Endothelial cell of umbilical vein (primary cell): Measurements from ENCODE around the gene TRMT61B. TPM values are rescaled to one million over a fixed set of nuclear protein-coding genes. Genes with fewer than 3 reads are reported as not detected.

Source experiments
- BruUV-seq: library from RNA; stranded (reverse); fragments of 400-500 nt; replicated peaks from 2 replicates; lab custom pipeline; 2021; lab: Mats Ljungman, UMichigan
- CTCF ChIA-PET: fragments of 300-600, 350-600 bp; sonication (Branson Sonifier 250); formaldehyde crosslinking; loops from one replicate; lab custom pipeline; 2021; ENCODE audit warnings: antibody characterized with exemption, inconsistent platforms; lab: Charles Lee
- POLR2A ChIA-PET: fragments of 300-600, 350-600 bp; sonication (Branson Sonifier 250); formaldehyde crosslinking; loops from one replicate; lab custom pipeline; 2021; ENCODE audit warnings: antibody characterized with exemption, inconsistent platforms; lab: Charles Lee
- DNase-seq: peaks from one replicate; pipeline ENCODE4 v3.0.0-alpha.2; 2011; ENCODE audit warnings: low read depth, low spot score
- FAIRE-seq: peaks from 2 replicates; lab custom pipeline; 2011; peaks lifted over from hg19 to GRCh38; lab: Jason Lieb, UNC
- H2AFZ ChIP-seq: 2 replicates; pipeline ENCODE4 v1.6.0; 2012; ENCODE audit warnings: low read depth, low read length, control low read depth, inconsistent platforms
- H3K27ac ChIP-seq: 2 replicates; pipeline ENCODE4 v1.5.1; 2011; ENCODE audit warnings: low read depth, mild to moderate bottlenecking, control low read depth, low read length, moderate library complexity; ENCODE audit not compliant: insufficient read depth
- H3K27me3 ChIP-seq, 2 experiments: 2 replicates each; pipeline versions ENCODE4 v1.6.0 to v1.6.1; 2011; ENCODE audit warnings: low read length in 2 of 2, mixed read lengths in 1 of 2; ENCODE audit not compliant: control insufficient read depth in 2 of 2, insufficient read depth in 2 of 2
- H3K36me3 ChIP-seq, 2 experiments: 2 replicates in 1 of 2; 3 replicates in 1 of 2; pipeline ENCODE4 v1.5.1; 2011; ENCODE audit warnings: low read length in 2 of 2, mild to moderate bottlenecking in 1 of 2, moderate library complexity in 1 of 2; ENCODE audit not compliant: control insufficient read depth in 2 of 2, insufficient read depth in 2 of 2; ENCODE audit errors: extremely low read depth in 1 of 2
- H3K4me1 ChIP-seq: 3 replicates; pipeline ENCODE4 v1.5.1; 2011; ENCODE audit warnings: mild to moderate bottlenecking, low read length; ENCODE audit not compliant: control insufficient read depth, insufficient read depth; ENCODE audit errors: extremely low read depth
- H3K4me2 ChIP-seq: 2 replicates; pipeline ENCODE4 v1.6.1; 2011; ENCODE audit warnings: low read length, control low read depth, mixed read lengths; ENCODE audit not compliant: insufficient read depth
- H3K4me3 ChIP-seq, 3 experiments: fragments of 200-600 bp in 1 of 3; sonication (generic), shearing (Covaris generic) in 1 of 3; replicated peaks in 1 of 3; 2 replicates each; pipeline ENCODE4 v1.5.1; 2011 to 2016; ENCODE audit warnings: control low read depth in 3 of 3, low read length in 3 of 3, mild to moderate bottlenecking in 2 of 3, inconsistent platforms in 1 of 3, low read depth in 1 of 3, moderate library complexity in 1 of 3; ENCODE audit not compliant: insufficient read depth in 1 of 3
- H3K79me2 ChIP-seq: 2 replicates; pipeline ENCODE4 v1.6.0; 2012; ENCODE audit warnings: low read length, inconsistent platforms; ENCODE audit not compliant: control insufficient read depth, insufficient read depth
- H3K9ac ChIP-seq: replicated peaks from 2 replicates; pipeline ENCODE3; 2011; ENCODE audit warnings: low read length, control low read depth; ENCODE audit not compliant: insufficient read depth; ENCODE audit errors: extremely low read depth
- H3K9me1 ChIP-seq: replicated peaks from 3 replicates; pipeline ENCODE4 v1.6.0; 2011; ENCODE audit warnings: mild to moderate bottlenecking, low read length; ENCODE audit not compliant: control insufficient read depth, insufficient read depth; ENCODE audit errors: extremely low read depth
- H3K9me3 ChIP-seq: replicated peaks from 2 replicates; pipeline ENCODE4 v1.5.1; 2012; ENCODE audit warnings: low read length, inconsistent platforms; ENCODE audit not compliant: control insufficient read depth, insufficient read depth
- H4K20me1 ChIP-seq: replicated peaks from 2 replicates; pipeline ENCODE3; 2011; ENCODE audit warnings: mild to moderate bottlenecking, low read length; ENCODE audit not compliant: control insufficient read depth, insufficient read depth; ENCODE audit errors: extremely low read depth
- EZH2 ChIP-seq: IDR thresholded peaks from 2 replicates; pipeline ENCODE4 v1.6.1; 2012; ENCODE audit warnings: borderline replicate concordance, low read depth, mild to moderate bottlenecking, moderate library complexity, low read length, inconsistent platforms; ENCODE audit not compliant: severe bottlenecking
- FOS ChIP-seq: IDR thresholded peaks from 2 replicates; pipeline ENCODE4 v1.6.1; 2011; ENCODE audit warnings: mild to moderate bottlenecking, low read length, moderate library complexity, borderline replicate concordance; ENCODE audit not compliant: insufficient read depth
- GATA2 ChIP-seq: IDR thresholded peaks from 2 replicates; pipeline ENCODE4 v1.7.0; 2011; ENCODE audit warnings: low read depth, mild to moderate bottlenecking, moderate library complexity, mixed read lengths, low read length; ENCODE audit not compliant: insufficient read length, insufficient read depth
- JUN ChIP-seq: IDR thresholded peaks from 2 replicates; pipeline ENCODE4 v1.6.1; 2011; ENCODE audit warnings: borderline replicate concordance, low read depth; ENCODE audit not compliant: insufficient read length, insufficient read depth
- MYC ChIP-seq: IDR thresholded peaks from one replicate; pipeline ENCODE4 v1.6.1; 2011; ENCODE audit warnings: mild to moderate bottlenecking, low read depth, low read length
- POLR2A ChIP-seq: IDR thresholded peaks from 2 replicates; pipeline ENCODE4 v1.6.1; 2012; ENCODE audit warnings: low read depth, mild to moderate bottlenecking, control low read depth, low read length
- POLR2AphosphoS5 ChIP-seq: IDR thresholded peaks from 2 replicates; pipeline ENCODE4 v1.6.1; 2012; ENCODE audit warnings: low read depth, mild to moderate bottlenecking, control low read depth, low read length, moderate library complexity; ENCODE audit not compliant: insufficient read depth
- dilution Hi-C: fragments of 300-500 bp; cut with MboI; formaldehyde crosslinking; loops from one replicate; pipeline ENCODE4 v1.15.0; 2019; ENCODE audit warnings: low sequenced_read_pairs; ENCODE audit not compliant: extremely low pct_ligation_motif_present
- intact Hi-C: fragments of 100-400 bp; cut with micrococcal nuclease; formaldehyde crosslinking; loops from one replicate; pipeline ENCODE4 v1.10.0; 2022
- polyA plus RNA-seq, 4 experiments: library from polyadenylated mRNA; depleted of rRNA in 3 of 4; stranded (reverse) in 3 of 4; unstranded in 1 of 4; fragments of >200 nt; gene quantifications; 2 replicates each; pipeline versions ENCODE4 v1.2.1 to v1.2.3, GENCODE V29; 2011 to 2012; ENCODE audit warnings: missing spikeins in 1 of 4
- total RNA-seq: library from RNA; stranded (reverse); gene quantifications from 2 replicates; pipeline ENCODE4 v1.2.3, GENCODE V29; 2021
- TF ChIP-seq, protein P1 (sequence below), 2 donors: IDR thresholded peaks; 1 replicate in 1 of 2; 2 replicates in 1 of 2; pipeline ENCODE4 v1.5.1; 2011; ENCODE audit warnings: low read length in 2 of 2, mild to moderate bottlenecking in 2 of 2, moderate library complexity in 2 of 2, control low read depth in 1 of 2, inconsistent platforms in 1 of 2, low read depth in 1 of 2; ENCODE audit not compliant: insufficient read depth in 1 of 2; ENCODE audit errors: extremely low read depth in 1 of 2
- TF ChIP-seq, protein P2 (sequence below): IDR thresholded peaks from 2 replicates; pipeline ENCODE4 v1.6.1; 2011; ENCODE audit not compliant: insufficient read depth, insufficient read length

TRMT61B gene
- total and polyA plus RNA-seq, 2 donors (not counting 3 experiments of a cell fraction or from before 2014, with no cell fraction given), result 4.6 to 13.6 TPM

DNA sequence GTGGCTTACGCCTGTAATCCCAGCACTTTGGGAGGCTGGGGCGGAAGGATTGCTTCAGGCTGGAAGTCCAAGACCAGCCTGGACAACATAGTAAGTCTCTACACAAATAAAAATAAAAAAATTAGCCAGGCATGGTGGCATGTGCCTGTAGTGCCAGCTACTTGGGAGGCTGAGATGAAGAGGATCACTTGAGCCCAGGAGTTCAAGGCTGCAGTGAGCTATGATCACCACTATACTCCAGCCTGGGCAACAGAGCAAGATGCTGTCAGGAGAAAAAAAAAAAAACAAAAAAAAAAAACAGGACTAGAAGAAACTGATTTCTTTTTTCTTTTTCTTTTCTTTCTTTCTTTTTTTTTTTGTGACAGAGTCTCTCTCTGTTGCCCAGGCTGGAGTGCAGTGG lies 45.9 kb downstream of the TRMT61B start:
- DNase-seq (no peak), FAIRE-seq (no peak)
- Histone ChIP-seq H3K27ac (no peak overlapping the region), H3K4me2 (no peak overlapping the region), H2AFZ (no peak overlapping the region), H3K9ac (no peak overlapping the region), H3K27me3 (no peaks in the 10 kb centered on the region), H3K36me3 (no peaks in the 10 kb centered on the region), H3K4me1 (peaks cover 2% of the 10 kb centered on the region), H3K4me3 (no peak overlapping the region), H3K9me1 (no peaks in the 10 kb centered on the region), H4K20me1 (no peaks in the 10 kb centered on the region), H3K79me2 (no peaks in the 10 kb centered on the region), H3K9me3 (no peaks in the 10 kb centered on the region)
- intact Hi-C loops, result loop anchor here (5.0 kb wide), 3 partner anchors 103 to 1248 kb away; no protein-coding TSS in a partner anchor
- dilution Hi-C loops, result no loop called here
- ChIA-PET POLR2A (no interaction called here), CTCF (interaction anchor here (1.2 to 1.3 kb wide), 4 partner anchors 8 to 123 kb away, joined by 3 to 5 read pairs (median 3); no protein-coding TSS in a partner anchor)
- TF ChIP-seq FOS (no peak), POLR2A (no peak), JUN (no peak), POLR2AphosphoS5 (no peak), GATA2 (no peak), EZH2 (no peak), MYC (no peak)
- TF ChIP-seq, protein P1, sequence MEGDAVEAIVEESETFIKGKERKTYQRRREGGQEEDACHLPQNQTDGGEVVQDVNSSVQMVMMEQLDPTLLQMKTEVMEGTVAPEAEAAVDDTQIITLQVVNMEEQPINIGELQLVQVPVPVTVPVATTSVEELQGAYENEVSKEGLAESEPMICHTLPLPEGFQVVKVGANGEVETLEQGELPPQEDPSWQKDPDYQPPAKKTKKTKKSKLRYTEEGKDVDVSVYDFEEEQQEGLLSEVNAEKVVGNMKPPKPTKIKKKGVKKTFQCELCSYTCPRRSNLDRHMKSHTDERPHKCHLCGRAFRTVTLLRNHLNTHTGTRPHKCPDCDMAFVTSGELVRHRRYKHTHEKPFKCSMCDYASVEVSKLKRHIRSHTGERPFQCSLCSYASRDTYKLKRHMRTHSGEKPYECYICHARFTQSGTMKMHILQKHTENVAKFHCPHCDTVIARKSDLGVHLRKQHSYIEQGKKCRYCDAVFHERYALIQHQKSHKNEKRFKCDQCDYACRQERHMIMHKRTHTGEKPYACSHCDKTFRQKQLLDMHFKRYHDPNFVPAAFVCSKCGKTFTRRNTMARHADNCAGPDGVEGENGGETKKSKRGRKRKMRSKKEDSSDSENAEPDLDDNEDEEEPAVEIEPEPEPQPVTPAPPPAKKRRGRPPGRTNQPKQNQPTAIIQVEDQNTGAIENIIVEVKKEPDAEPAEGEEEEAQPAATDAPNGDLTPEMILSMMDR (IDR thresholded peaks at IDR 0.05; ENCODE audit: extremely low read depth in 1 of 2, insufficient read depth in 1 of 2, low read depth in 1 of 2, low read length in 2 of 2), result no peak
- TF ChIP-seq, protein P2, sequence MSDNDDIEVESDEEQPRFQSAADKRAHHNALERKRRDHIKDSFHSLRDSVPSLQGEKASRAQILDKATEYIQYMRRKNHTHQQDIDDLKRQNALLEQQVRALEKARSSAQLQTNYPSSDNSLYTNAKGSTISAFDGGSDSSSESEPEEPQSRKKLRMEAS, result no peak
- no TSS peak for BruUV-seq
